Pancreas (tissue), 10 donors: ENCODE measurements around the gene NHLRC1. TPM values are rescaled to one million over a fixed set of nuclear protein-coding genes. Genes with fewer than 3 reads are reported as not detected.

Experiments used
- ATAC-seq, 4 donors: fragments of 200-7000 bp; cut with Tn5 transposase; one replicate each; pipeline versions ENCODE4 v1.8.0 to v1.9.1; 2020; ENCODE audit warnings: mild to moderate bottlenecking in 4 of 4, moderate library complexity in 4 of 4
- DNase-seq, 6 donors: peaks; one replicate each; pipeline ENCODE4 v3.0.0-alpha.2; 2020
- FAIRE-seq: peaks from 2 replicates; lab custom pipeline; 2012; peaks lifted over from hg19 to GRCh38; lab: Jason Lieb, UNC
- H3K27ac ChIP-seq, 4 donors: fragments of 200-600 bp; sonication (generic); 1 replicate in 3 of 4; 2 replicates in 1 of 4; pipeline versions ENCODE4 v1.5.0 to v1.8.0; 2020
- H3K27me3 ChIP-seq, 4 donors: fragments of 200-600 bp; one replicate each; pipeline ENCODE4 v1.8.0; 2021
- H3K36me3 ChIP-seq, 3 donors: fragments of 200-600 bp; sonication (generic) in 1 of 3; one replicate each; pipeline versions ENCODE4 v1.5.0 to v1.8.0; 2020 to 2021
- H3K4me1 ChIP-seq, 3 donors: fragments of 200-600 bp; one replicate each; pipeline ENCODE4 v1.8.0; 2021
- H3K4me3 ChIP-seq, 4 donors: fragments of 200-600 bp; sonication (generic) in 2 of 4; one replicate each; pipeline versions ENCODE4 v1.5.0 to v1.8.0; 2020 to 2021
- H3K9me3 ChIP-seq, 4 donors: fragments of 200-600 bp; one replicate each; pipeline ENCODE4 v1.8.0; 2021
- CTCF ChIP-seq, 4 donors: fragments of 200-600 bp; sonication (generic) in 3 of 4; IDR thresholded peaks; one replicate each; pipeline versions ENCODE4 v1.5.0 to v1.8.0; 2021; ENCODE audit warnings: antibody characterized with exemption in 4 of 4
- WGBS, 2 donors: extraction: QIAGEN DNeasy Blood & Tissue Kit; methylation state at CpG; one replicate each; pipeline ENCODE4 v1.1.7; 2013; 5-methylcytosine and 5-hydroxymethylcytosine counted together
- intact Hi-C, 3 donors: fragments of 100-400 bp; cut with DNase I; formaldehyde crosslinking; loops; one replicate each; pipeline versions ENCODE4 v1.11.1 to v1.14.2; 2022
- polyA plus RNA-seq, 2 donors: library from polyadenylated mRNA; stranded (reverse); fragments of 200-250 nt; gene quantifications; one replicate each; pipeline ENCODE4 v1.2.3, GENCODE V29; 2013
- total RNA-seq, 6 donors: library from RNA; stranded (reverse); fragmentation: NEBNext Ultra II Directional in 4 of 6; extraction: Animal tissue kit (Norgen Biotek cat#: 25700) in 4 of 6; gene quantifications; one replicate each; pipeline versions ENCODE4 v1.2.1 to v1.2.4, GENCODE V29; 2021 to 2023
- donor health status: healthy with polysubstance abuse.
- donor health status: DM: no; HTN: no; CAD: no; lungs with moderate emphysema.
- donor health status: DM: no; HTN: no; CAD: no.
- donor health status: control.
- donor health status: control.
- donor health status: Bipolar disorder and iron deficiency.
- donor health status: DM: yes; HTN: yes; CAD: no.
- donor health status: DM: no; HTN: no; CAD: no.
- donor health status: DM: no; HTN: no; CAD: no.
- donor health status: DM: yes; HTN: yes; CAD: no.

Gene NHLRC1
- total and polyA plus RNA-seq, 8 donors, result 0.93 to 1.8 (median 1.2) TPM

DNA sequence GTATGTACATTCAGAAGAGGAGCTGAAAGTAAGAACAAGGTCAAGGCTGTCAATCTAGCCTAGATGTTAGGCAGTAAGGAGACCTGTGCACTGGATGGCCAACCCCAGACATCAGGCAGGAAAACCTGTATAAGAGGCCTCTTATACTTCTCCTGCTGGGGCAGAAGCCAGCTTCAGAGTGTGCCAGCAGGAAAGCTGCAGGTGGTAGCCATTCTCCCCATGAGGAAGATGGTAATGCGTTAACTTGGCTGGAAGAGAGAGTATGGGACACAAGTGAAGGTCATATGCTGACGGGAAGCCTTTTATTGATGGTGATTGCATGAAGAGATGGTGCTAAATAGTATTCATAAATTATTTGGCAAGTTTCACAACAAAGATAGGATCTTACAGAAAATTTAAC lies 20.6 kb downstream of the NHLRC1 start:
- no peak overlapping the region for H3K27ac ChIP-seq
- 74 to 75% methylated on average over 2 of the region's 2 CpGs for WGBS, 2 donors
- H3K36me3 ChIP-seq, result no peaks in the 10 kb centered on the region
- H3K4me1 ChIP-seq, result no peaks in the 10 kb centered on the region
- FAIRE-seq (no peak), ATAC-seq (no peak), DNase-seq (no peak)
- no peak overlapping the region for H3K4me3 ChIP-seq
- no peaks in the 10 kb centered on the region for H3K9me3 ChIP-seq
- no peak for TF ChIP-seq CTCF (IDR thresholded peaks at IDR 0.05)
- no peaks in the 10 kb centered on the region for H3K27me3 ChIP-seq
- intact Hi-C loops, result no loop called here

GRCh38 chr6:18101271-18101670 lies 21.2 kb downstream of the NHLRC1 start:
- DNase-seq, result no peak

GRCh38 chr6:18100296-18100695 lies 22.2 kb downstream of the NHLRC1 start:
- H3K27ac ChIP-seq, result no peak overlapping the region
- ATAC-seq, result no peak
- WGBS, 2 donors, result 90 to 95% methylated on average over 3 of the region's 3 CpGs
- H3K9me3 ChIP-seq, result no peaks in the 10 kb centered on the region
- DNase-seq, result no peak
- H3K27me3 ChIP-seq, result no peaks in the 10 kb centered on the region
- no peak overlapping the region for H3K4me3 ChIP-seq
- no peaks in the 10 kb centered on the region for H3K4me1 ChIP-seq
- no peak for TF ChIP-seq CTCF (IDR thresholded peaks at IDR 0.05)
- intact Hi-C loops, result no loop called here
- FAIRE-seq, result no peak
- H3K36me3 ChIP-seq, result no peaks in the 10 kb centered on the region

More at GRCh38 chr6:18101271-18101670, 21.2 kb downstream of the NHLRC1 start:
- no peak for TF ChIP-seq CTCF (IDR thresholded peaks at IDR 0.05)
- Histone ChIP-seq H3K27ac (no peak overlapping the region), H3K9me3 (no peaks in the 10 kb centered on the region), H3K27me3 (no peaks in the 10 kb centered on the region), H3K4me3 (no peak overlapping the region), H3K36me3 (no peaks in the 10 kb centered on the region), H3K4me1 (no peaks in the 10 kb centered on the region)
- ATAC-seq, result no peak
- FAIRE-seq, result no peak
- 80 to 87% methylated on average over 1 of the region's 1 CpG for WGBS, 2 donors
- intact Hi-C loops, result no loop called here

- FAIRE-seq, result no peak
- no peaks in the 10 kb centered on the region for H3K36me3 ChIP-seq
- no peak overlapping the region for H3K27ac ChIP-seq
- intact Hi-C loops, result no loop called here
- TF ChIP-seq CTCF (IDR thresholded peaks at IDR 0.05), result no peak
- WGBS, 2 donors, result 90 to 92% methylated on average over 2 of the region's 2 CpGs
- no peak overlapping the region for H3K4me3 ChIP-seq
- ATAC-seq, result no peak
- H3K27me3 ChIP-seq, result no peaks in the 10 kb centered on the region
- H3K9me3 ChIP-seq, result no peaks in the 10 kb centered on the region
- DNase-seq, result no peak
- no peaks in the 10 kb centered on the region for H3K4me1 ChIP-seq
These were observed 23.0 kb downstream of the NHLRC1 start for GRCh38 chr6:18099511-18099910.

DNA sequence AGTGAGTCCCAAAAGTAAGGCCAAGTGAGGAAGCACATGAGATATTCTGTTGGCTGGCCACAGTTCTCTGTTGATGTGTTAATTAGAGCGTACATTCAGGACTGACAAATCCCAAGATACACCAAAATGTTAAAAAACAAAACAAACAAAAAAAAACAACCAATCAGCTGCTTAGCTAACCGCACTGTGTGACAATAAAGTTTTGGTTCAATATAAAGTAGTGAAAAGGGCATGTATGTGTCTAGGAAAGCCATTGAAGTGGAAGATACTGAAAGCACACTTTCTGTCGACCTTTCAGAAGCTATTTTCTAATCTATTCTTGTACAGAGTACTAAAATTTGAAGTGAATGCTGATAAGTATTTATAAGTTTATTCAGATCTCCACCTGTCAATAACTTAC lies 26.1 kb downstream of the NHLRC1 start:
- 80 to 90% methylated on average over 3 of the region's 3 CpGs for WGBS, 2 donors
- no peak for ATAC-seq
- Histone ChIP-seq H3K27me3 (no peaks in the 10 kb centered on the region), H3K27ac (no peak overlapping the region), H3K36me3 (no peaks in the 10 kb centered on the region), H3K4me1 (no peaks in the 10 kb centered on the region), H3K9me3 (no peaks in the 10 kb centered on the region), H3K4me3 (no peak overlapping the region)
- intact Hi-C loops, result no loop called here
- FAIRE-seq, result no peak
- no peak for DNase-seq
- TF ChIP-seq CTCF (IDR thresholded peaks at IDR 0.05), result no peak
